Mucosa of rectum (tissue), 2 donors: ENCODE results near the gene CEP85.

Experiments
- H3K27ac ChIP-seq, 2 donors: one replicate each; pipeline ENCODE4 v1.7.0; 2013; ENCODE audit warnings: inconsistent platforms in 2 of 2, low read depth in 2 of 2, low read length in 2 of 2
- H3K27me3 ChIP-seq, 2 donors: one replicate each; pipeline ENCODE4 v1.7.0; 2013; ENCODE audit warnings: low read length in 2 of 2; ENCODE audit not compliant: control insufficient read depth in 2 of 2, insufficient read depth in 2 of 2
- H3K36me3 ChIP-seq, 2 donors: one replicate each; pipeline ENCODE4 v1.7.0; 2013; ENCODE audit warnings: low read length in 2 of 2; ENCODE audit not compliant: control insufficient read depth in 2 of 2, insufficient read depth in 2 of 2
- H3K4me1 ChIP-seq, 2 donors: one replicate each; pipeline ENCODE4 v1.7.0; 2013; ENCODE audit warnings: low read length in 2 of 2, mild to moderate bottlenecking in 1 of 2; ENCODE audit not compliant: control insufficient read depth in 2 of 2, insufficient read depth in 2 of 2
- H3K4me3 ChIP-seq, 2 donors: one replicate each; pipeline ENCODE4 v1.7.0; 2013; ENCODE audit warnings: low read length in 2 of 2
- H3K9ac ChIP-seq, 2 donors: one replicate each; pipeline ENCODE4 v1.7.0; 2013; ENCODE audit warnings: low read length in 2 of 2, low read depth in 1 of 2, mild to moderate bottlenecking in 1 of 2
- H3K9me3 ChIP-seq, 2 donors: one replicate each; pipeline ENCODE4 v1.7.0; 2013; ENCODE audit warnings: low read length in 2 of 2; ENCODE audit not compliant: control insufficient read depth in 2 of 2
- donor health status: healthy.
- donor health status: Normal muscosa, but diverticular disease.

CEP85 gene

DNA sequence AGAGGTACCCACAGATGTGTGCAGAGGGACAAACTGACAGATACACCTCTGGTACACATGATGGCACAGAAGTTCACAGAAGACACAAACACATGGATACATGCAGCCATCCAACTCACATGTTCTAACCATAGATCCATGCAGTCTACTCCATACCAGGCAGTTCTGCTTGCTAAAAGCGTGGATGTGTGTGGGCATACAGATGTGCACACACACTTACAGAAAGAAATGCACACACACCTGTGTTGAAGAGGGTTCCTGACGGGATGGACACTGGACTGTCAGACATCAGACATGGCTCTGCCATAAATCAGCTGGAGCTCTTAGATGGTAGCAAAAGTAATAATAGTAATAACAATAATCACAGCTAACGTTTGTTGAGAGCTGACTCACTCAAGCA, 90.5 kb downstream of the CEP85 start:
- H3K27ac ChIP-seq: no peak overlapping the region
- H3K9me3 ChIP-seq: no peaks in the 10 kb centered on the region
- H3K4me3 ChIP-seq: no peak overlapping the region
- no peaks in the 10 kb centered on the region for H3K36me3 ChIP-seq
- H3K27me3 ChIP-seq: peaks cover 0 to 3% of the 10 kb centered on the region in 2 donors
- H3K4me1 ChIP-seq: peaks cover 6 to 7% of the 10 kb centered on the region in 2 donors
- no peak overlapping the region for H3K9ac ChIP-seq

DNA sequence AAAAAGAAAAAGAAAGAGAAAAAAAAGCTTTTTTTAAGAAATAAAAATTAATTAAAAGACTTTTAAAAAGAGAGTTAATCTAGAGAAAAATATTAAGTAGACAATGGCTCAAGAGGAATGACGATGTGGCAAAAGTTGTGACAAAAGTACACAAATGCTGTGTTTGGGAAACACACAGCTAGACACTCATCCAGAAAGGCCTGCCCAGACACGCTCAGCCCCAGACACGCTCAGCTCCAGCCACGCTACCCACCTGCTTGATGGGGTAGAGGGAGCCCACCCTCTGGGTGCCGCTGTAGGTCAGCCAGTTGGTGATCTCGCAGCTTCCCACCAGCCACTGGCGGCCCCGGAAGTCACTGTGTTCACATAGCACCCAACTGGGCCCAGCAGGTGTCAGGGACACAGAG, 94.0 kb downstream of the CEP85 start:
- Histone ChIP-seq H3K9me3 (no peaks in the 10 kb centered on the region), H3K27me3 (no peaks in the 10 kb centered on the region), H3K9ac (no peak overlapping the region), H3K36me3 (no peaks in the 10 kb centered on the region), H3K4me3 (no peak overlapping the region), H3K27ac (no peak overlapping the region), H3K4me1 (no peaks in the 10 kb centered on the region)
